Activated CD8-positive, alpha-beta memory T cell treated with anti-CD3 and anti-CD28 coated beads for 4 hours (primary cell): ENCODE data around the gene PKN3.
"Not testable (repeated sequence)": the region's sequence is repeated elsewhere in the genome, so short reads cannot be mapped to it uniquely, and the experiment has no call there.

Experiments
- DNase-seq, 2 donors: peaks; one replicate each; pipeline ENCODE4 v3.0.0-alpha.2; 2020; ENCODE audit warnings: low read depth in 2 of 2

Gene PKN3

GRCh38 chr9:128693738-128694137, 8.6 kb upstream of the PKN3 start:
- DNase-seq: not testable (repeated sequence)

GRCh38 chr9:128694344-128694743, 8.0 kb upstream of the PKN3 start:
- DNase-seq: no peak

GRCh38 chr9:128696923-128697707, 5.2 kb upstream of the PKN3 start:
- no peak for DNase-seq

- DNase-seq: not testable (repeated sequence)
These were observed 3.1 kb upstream of the PKN3 start for GRCh38 chr9:128699096-128699795.

- no peak for DNase-seq
These were observed 962 bp upstream of the PKN3 start for GRCh38 chr9:128701227-128701854.

DNA sequence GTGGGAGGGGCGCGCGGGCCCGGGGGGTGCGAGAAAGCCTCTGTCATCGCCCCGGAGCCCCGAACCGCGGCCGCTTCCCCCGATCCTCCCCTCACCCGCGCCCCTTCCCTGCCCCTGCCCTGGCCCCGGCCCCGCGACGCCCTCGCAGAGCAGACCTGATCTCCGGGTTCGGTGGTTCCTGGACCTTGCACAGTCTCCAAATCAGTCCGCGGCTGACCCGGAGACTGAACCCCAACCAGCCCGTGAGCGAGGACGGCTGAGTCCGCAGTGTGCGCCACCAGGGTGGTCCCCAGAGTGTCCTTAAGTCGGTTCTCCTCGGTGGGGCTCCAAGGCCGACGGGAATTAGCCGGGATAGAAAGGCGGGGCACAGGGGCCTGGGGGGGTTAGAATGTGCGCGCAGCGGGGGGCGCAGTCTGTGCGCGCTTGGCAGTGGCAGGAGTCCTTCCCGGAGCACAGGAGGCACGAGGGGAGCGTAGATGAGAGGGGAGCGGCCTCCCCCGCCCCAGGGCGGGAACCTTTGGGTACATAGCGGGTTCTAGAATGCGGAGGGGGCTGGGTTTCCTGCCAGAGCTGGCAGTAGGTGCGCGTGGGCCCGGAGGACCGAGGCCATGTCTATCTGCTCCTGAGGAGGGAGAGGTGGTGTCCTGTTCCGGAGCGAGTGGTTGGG, 779 bp downstream of the PKN3 start:
- DNase-seq: no peak

DNA sequence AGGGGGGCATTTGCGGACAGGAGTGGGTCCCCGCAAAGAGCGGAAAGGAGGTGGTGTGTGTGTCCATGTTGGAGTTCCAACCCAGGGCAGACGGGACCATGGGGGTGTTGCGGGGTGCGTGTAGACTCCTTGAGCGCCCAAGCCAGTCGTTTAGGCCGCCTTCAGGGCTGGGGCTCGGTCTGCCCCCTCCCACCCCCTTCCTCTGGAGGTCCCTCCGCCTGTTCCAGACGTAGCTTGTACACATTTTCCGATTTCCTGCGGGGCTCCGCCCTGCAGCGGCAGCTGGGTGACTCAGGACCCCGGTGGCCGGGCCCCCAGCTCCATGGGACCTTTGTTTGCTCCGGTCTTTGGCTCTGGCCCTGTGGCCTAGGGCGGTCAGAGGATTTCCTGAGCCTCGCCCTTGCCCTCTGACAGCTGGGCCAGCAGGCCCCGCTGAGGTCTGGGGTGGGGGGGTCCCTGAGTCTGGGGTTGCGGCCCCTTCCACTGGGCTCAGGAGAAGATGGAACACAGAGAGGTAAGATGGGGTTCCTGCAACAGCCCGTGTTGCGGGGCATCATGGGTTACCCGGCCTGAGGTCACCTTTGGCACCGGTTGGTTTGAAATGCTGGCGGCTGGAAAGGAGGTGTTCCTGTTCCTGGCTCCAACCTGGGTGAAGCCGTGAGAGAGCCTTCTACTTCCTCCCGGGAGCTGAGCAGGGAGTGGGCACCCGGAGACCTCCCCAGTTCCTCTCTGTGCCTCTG, 1.5 kb downstream of the PKN3 start:
- no peak for DNase-seq

GRCh38 chr9:128704356-128704670, 2.0 kb downstream of the PKN3 start:
- no peak for DNase-seq

GRCh38 chr9:128705051-128705965, 3.0 kb downstream of the PKN3 start:
- no peak for DNase-seq

GRCh38 chr9:128706045-128706444, 3.7 kb downstream of the PKN3 start:
- DNase-seq: no peak

DNA sequence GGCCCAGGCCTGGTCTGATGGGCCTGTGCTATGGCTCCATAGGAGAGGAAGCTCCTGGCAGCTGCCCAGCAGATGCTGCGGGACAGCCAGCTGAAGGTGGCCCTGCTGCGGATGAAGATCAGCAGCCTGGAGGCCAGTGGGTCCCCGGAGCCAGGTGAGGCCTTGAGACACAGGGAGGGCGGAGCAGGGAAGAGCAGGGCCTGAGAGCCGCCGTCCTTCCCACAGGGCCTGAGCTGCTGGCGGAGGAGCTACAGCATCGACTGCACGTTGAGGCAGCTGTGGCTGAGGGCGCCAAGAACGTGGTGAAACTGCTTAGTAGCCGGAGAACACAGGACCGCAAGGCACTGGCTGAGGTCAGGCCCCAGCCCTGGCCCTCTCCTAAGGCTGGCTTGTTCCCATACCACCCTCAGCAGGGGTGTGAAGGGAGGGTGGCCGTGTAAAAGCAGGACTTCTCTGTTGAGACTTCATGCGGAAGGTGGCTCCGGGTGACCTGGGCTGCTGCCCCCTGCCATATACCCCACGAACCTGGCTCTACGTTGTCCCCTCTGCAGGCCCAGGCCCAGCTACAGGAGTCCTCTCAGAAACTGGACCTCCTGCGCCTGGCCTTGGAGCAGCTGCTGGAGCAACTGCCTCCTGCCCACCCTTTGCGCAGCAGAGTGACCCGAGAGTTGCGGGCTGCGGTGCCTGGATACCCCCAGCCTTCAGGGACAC, 4.5 kb downstream of the PKN3 start:
- DNase-seq: no peak

DNA sequence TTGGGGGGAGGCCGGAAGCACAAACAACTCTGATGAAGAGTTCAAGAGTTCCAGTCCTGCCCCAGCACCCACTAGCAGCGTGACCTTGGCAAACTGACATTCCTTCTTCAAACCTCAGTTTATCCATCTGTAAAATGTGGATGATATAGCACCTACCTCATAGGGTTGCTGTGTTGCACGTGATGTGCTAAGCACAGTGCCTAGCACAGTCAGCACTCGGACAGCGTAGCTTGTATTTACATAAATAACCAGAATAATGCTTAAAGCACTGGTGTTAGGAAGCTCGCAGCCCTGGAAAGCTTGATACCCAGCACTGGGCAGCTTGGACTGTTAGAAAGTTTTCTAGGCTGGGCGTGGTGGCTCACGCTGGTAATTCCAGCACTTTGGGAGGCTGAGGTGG, 5.1 kb downstream of the PKN3 start:
- DNase-seq: no peak

GRCh38 chr9:128712451-128713410, 10.4 kb downstream of the PKN3 start:
- no peak for DNase-seq

- no peak for DNase-seq
These were observed 11.1 kb downstream of the PKN3 start for GRCh38 chr9:128713411-128713780.

GRCh38 chr9:128713941-128714573, 11.8 kb downstream of the PKN3 start:
- no peak for DNase-seq

- no peak for DNase-seq
These were observed 12.5 kb downstream of the PKN3 start for GRCh38 chr9:128714586-128715435.

DNA sequence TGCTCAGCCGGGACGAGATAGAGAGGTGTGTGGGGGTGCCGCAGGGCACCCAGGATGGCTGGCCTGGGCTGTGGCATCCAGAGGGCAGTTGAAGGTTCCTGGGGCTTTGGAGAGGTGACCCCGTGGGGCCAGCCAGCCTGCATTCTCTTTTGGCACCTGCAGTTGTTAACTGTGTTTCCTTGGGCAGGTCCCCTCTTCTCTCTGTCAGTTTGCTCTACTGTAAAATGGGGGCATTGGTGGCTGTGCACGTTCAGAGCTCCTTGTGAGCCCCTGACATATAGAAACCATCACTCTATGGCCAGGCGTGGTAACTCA, 13.1 kb downstream of the PKN3 start:
- no peak for DNase-seq
